Measurements from ENCODE around the gene YTHDC2.

YTHDC2 gene

DNA sequence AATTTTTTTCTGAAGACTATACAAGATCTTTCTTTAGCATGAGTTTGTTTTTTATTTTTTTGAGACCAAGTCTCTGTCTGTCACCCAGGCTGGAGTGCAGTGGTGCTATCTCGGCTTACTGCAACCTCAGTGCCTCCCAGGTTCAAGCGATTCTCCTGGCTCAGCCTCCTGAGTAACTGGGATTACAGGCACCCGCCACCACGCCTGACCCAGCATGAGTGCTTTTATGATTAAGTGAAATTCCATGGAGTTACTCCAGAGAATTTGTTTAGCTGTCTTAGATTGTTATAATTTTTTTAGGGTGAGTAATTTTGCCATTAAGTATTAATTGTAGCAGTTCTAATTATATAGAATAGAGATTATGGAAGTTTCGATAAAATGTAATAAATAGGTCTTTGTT, 14.3 kb downstream of the YTHDC2 start:
- Histone ChIP-seq H3K4me3 (ENCODE audit: control insufficient read depth in 1 of 7, extremely low read depth in 1 of 7, insufficient read depth in 4 of 7, low read depth in 2 of 7, low read length in 6 of 7) (no peak overlapping the region), H3K36me3 (ENCODE audit: control insufficient read depth in 4 of 4, insufficient read depth in 4 of 4, low read length in 3 of 4) (peaks cover 3 to 11% (median 6%) of the 10 kb centered on the region in 4 experiments), H3K9me3 (ENCODE audit: control extremely low read depth in 1 of 5, control insufficient read depth in 4 of 5, insufficient read depth in 2 of 5, low read depth in 1 of 5, low read length in 4 of 5) (peaks cover 3 to 13% (median 6%) of the 10 kb centered on the region in 5 experiments), H3K27ac (ENCODE audit: insufficient read depth in 1 of 2, low read depth in 1 of 2, low read length in 2 of 2, poor library complexity in 1 of 2, severe bottlenecking in 2 of 2) (no peak overlapping the region), H3K4me1 (ENCODE audit: control extremely low read depth in 1 of 4, control insufficient read depth in 4 of 4, insufficient read depth in 4 of 4, low read length in 3 of 4) (peaks cover 11 to 18% (median 15%) of the 10 kb centered on the region in 4 experiments), H3K27me3 (replicated peaks in 2 of 5; ENCODE audit: control insufficient read depth in 4 of 5, insufficient read depth in 5 of 5, low read length in 4 of 5) (no peaks in the 10 kb centered on the region)
- no peak for DNase-seq
- ChIA-PET CTCF (no interaction called here), POLR2A (no interaction called here)
- WGBS (ENCODE audit: insufficient coverage), result 100% methylated on average over 2 of the region's 5 CpGs

DNA sequence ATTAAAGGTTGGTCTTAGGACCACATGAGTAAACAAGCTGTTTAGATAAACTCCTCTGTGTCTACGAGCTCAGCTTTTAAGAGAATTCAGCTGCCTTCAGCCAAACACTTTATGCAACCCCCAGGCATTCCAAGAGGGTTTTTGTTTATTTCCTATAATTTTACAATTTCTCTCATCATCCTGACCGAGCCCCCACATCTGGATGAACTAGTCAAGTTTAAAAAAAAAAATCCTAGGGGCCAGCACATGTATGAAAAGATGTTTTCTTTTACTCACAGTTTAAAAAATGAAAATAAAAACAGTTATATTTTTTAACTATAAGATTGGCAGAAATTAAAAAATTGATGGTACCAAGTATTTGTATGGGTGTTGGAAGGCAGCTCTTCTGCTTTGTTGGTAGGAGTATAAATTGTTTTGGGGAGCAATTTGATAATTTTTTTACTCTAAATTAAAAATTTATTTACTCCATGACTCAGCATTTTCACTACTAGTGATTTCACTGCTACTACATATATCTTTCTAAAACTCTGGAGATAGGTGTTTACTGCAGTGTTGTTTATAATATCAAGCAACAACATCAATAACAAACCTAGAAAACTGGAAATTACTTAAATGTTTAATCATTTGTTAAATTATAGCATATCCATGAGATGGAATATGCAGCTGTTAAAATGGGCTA, 18.1 kb downstream of the YTHDC2 start:
- POLR2A ChIA-PET, result no interaction called here
- peaks cover 6 to 21% (median 12%) of the 10 kb centered on the region in 4 experiments for H3K36me3 ChIP-seq (ENCODE audit: control insufficient read depth in 4 of 4, insufficient read depth in 4 of 4, low read length in 3 of 4)

GRCh38 chr5:113538313-113538712, 24.8 kb downstream of the YTHDC2 start:
- CTCF ChIA-PET, result interaction anchor here (0.6 kb wide), 1 partner anchor 364 kb away, joined by 3 read pairs; no protein-coding TSS in a partner anchor
- H3K27me3 ChIP-seq (replicated peaks in 2 of 5; ENCODE audit: control insufficient read depth in 4 of 5, insufficient read depth in 5 of 5, low read length in 4 of 5), result no peaks in the 10 kb centered on the region
- WGBS (ENCODE audit: insufficient coverage), result 92% methylated on average over 1 of the region's 2 CpGs
- POLR2A ChIA-PET, result no interaction called here
- H3K9me3 ChIP-seq (ENCODE audit: control extremely low read depth in 1 of 5, control insufficient read depth in 4 of 5, insufficient read depth in 2 of 5, low read depth in 1 of 5, low read length in 4 of 5), result no peaks in the 10 kb centered on the region
- H3K4me3 ChIP-seq (ENCODE audit: control insufficient read depth in 1 of 7, extremely low read depth in 1 of 7, insufficient read depth in 4 of 7, low read depth in 2 of 7, low read length in 6 of 7), result no peak overlapping the region
- DNase-seq, result no peak
- H3K4me1 ChIP-seq (ENCODE audit: control extremely low read depth in 1 of 4, control insufficient read depth in 4 of 4, insufficient read depth in 4 of 4, low read length in 3 of 4), result no peaks in the 10 kb centered on the region
- H3K36me3 ChIP-seq (ENCODE audit: control insufficient read depth in 4 of 4, insufficient read depth in 4 of 4, low read length in 3 of 4), result peaks cover 14 to 31% (median 16%) of the 10 kb centered on the region in 4 experiments
- no peak overlapping the region for H3K27ac ChIP-seq (ENCODE audit: insufficient read depth in 1 of 2, low read depth in 1 of 2, low read length in 2 of 2, poor library complexity in 1 of 2, severe bottlenecking in 2 of 2)

More for the DNA sequence above, 18.1 kb downstream of the YTHDC2 start:
- 100% methylated on average over 1 of the region's 2 CpGs for WGBS (ENCODE audit: insufficient coverage)
- DNase-seq, result peak in 2 of 3 donors; percentile 40 to 53
- H3K4me1 ChIP-seq (ENCODE audit: control extremely low read depth in 1 of 4, control insufficient read depth in 4 of 4, insufficient read depth in 4 of 4, low read length in 3 of 4), result no peaks in the 10 kb centered on the region
- no peaks in the 10 kb centered on the region for H3K27me3 ChIP-seq (replicated peaks in 2 of 5; ENCODE audit: control insufficient read depth in 4 of 5, insufficient read depth in 5 of 5, low read length in 4 of 5)
- H3K27ac ChIP-seq (ENCODE audit: insufficient read depth in 1 of 2, low read depth in 1 of 2, low read length in 2 of 2, poor library complexity in 1 of 2, severe bottlenecking in 2 of 2), result no peak overlapping the region
- H3K4me3 ChIP-seq (ENCODE audit: control insufficient read depth in 1 of 7, extremely low read depth in 1 of 7, insufficient read depth in 4 of 7, low read depth in 2 of 7, low read length in 6 of 7), result no peak overlapping the region
- H3K9me3 ChIP-seq (ENCODE audit: control extremely low read depth in 1 of 5, control insufficient read depth in 4 of 5, insufficient read depth in 2 of 5, low read depth in 1 of 5, low read length in 4 of 5), result peaks cover 3 to 13% (median 6%) of the 10 kb centered on the region in 5 experiments
- CTCF ChIA-PET, result no interaction called here

- Histone ChIP-seq H3K36me3 (ENCODE audit: control insufficient read depth in 4 of 4, insufficient read depth in 4 of 4, low read length in 3 of 4) (peaks cover 13 to 34% (median 23%) of the 10 kb centered on the region in 4 experiments), H3K27me3 (replicated peaks in 2 of 5; ENCODE audit: control insufficient read depth in 4 of 5, insufficient read depth in 5 of 5, low read length in 4 of 5) (no peaks in the 10 kb centered on the region), H3K4me3 (ENCODE audit: control insufficient read depth in 1 of 7, extremely low read depth in 1 of 7, insufficient read depth in 4 of 7, low read depth in 2 of 7, low read length in 6 of 7) (no peak overlapping the region), H3K27ac (ENCODE audit: insufficient read depth in 1 of 2, low read depth in 1 of 2, low read length in 2 of 2, poor library complexity in 1 of 2, severe bottlenecking in 2 of 2) (no peak overlapping the region), H3K9me3 (ENCODE audit: control extremely low read depth in 1 of 5, control insufficient read depth in 4 of 5, insufficient read depth in 2 of 5, low read depth in 1 of 5, low read length in 4 of 5) (peaks cover 0 to 1% (median 0%) of the 10 kb centered on the region in 5 experiments), H3K4me1 (ENCODE audit: control extremely low read depth in 1 of 4, control insufficient read depth in 4 of 4, insufficient read depth in 4 of 4, low read length in 3 of 4) (no peaks in the 10 kb centered on the region)
- CTCF ChIA-PET, result no interaction called here
- 100% methylated on average over 2 of the region's 3 CpGs for WGBS (ENCODE audit: insufficient coverage)
- DNase-seq, result no peak
- POLR2A ChIA-PET, result no interaction called here
Measured at GRCh38 chr5:113546703-113547183, 33.2 kb downstream of the YTHDC2 start.

DNA sequence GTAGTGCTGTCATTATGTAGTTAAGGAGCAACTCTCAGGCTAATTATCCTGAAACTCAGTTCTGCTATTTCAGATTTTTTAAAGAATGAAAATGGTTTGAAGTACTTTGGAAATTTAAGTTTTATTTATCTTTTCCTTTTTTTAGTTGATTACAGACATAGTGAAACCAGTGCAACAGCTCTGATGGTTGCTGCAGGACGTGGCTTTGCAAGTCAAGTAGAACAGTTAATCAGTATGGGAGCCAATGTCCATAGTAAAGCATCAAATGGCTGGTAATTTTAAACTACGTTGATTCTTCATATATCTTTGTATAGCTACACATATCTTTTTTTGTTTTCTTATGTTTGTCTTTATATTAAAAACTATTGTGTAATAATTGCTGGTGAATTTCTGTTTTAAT, 34.9 kb downstream of the YTHDC2 start:
- CTCF ChIA-PET, result no interaction called here
- Histone ChIP-seq H3K27ac (ENCODE audit: insufficient read depth in 1 of 2, low read depth in 1 of 2, low read length in 2 of 2, poor library complexity in 1 of 2, severe bottlenecking in 2 of 2) (no peak overlapping the region), H3K4me1 (ENCODE audit: control extremely low read depth in 1 of 4, control insufficient read depth in 4 of 4, insufficient read depth in 4 of 4, low read length in 3 of 4) (no peaks in the 10 kb centered on the region), H3K27me3 (replicated peaks in 2 of 5; ENCODE audit: control insufficient read depth in 4 of 5, insufficient read depth in 5 of 5, low read length in 4 of 5) (no peaks in the 10 kb centered on the region), H3K36me3 (ENCODE audit: control insufficient read depth in 4 of 4, insufficient read depth in 4 of 4, low read length in 3 of 4) (peaks cover 10 to 49% (median 24%) of the 10 kb centered on the region in 4 experiments), H3K4me3 (ENCODE audit: control insufficient read depth in 1 of 7, extremely low read depth in 1 of 7, insufficient read depth in 4 of 7, low read depth in 2 of 7, low read length in 6 of 7) (no peak overlapping the region), H3K9me3 (ENCODE audit: control extremely low read depth in 1 of 5, control insufficient read depth in 4 of 5, insufficient read depth in 2 of 5, low read depth in 1 of 5, low read length in 4 of 5) (peaks cover 0 to 1% (median 0%) of the 10 kb centered on the region in 5 experiments)
- WGBS (ENCODE audit: insufficient coverage), result 100% methylated on average over 1 of the region's 2 CpGs
- no peak for DNase-seq
- POLR2A ChIA-PET, result no interaction called here

GRCh38 chr5:113552137-113552536, 38.6 kb downstream of the YTHDC2 start:
- Histone ChIP-seq H3K9me3 (ENCODE audit: control extremely low read depth in 1 of 5, control insufficient read depth in 4 of 5, insufficient read depth in 2 of 5, low read depth in 1 of 5, low read length in 4 of 5) (peaks cover 0 to 1% (median 0%) of the 10 kb centered on the region in 5 experiments), H3K4me1 (ENCODE audit: control extremely low read depth in 1 of 4, control insufficient read depth in 4 of 4, insufficient read depth in 4 of 4, low read length in 3 of 4) (no peaks in the 10 kb centered on the region), H3K4me3 (ENCODE audit: control insufficient read depth in 1 of 7, extremely low read depth in 1 of 7, insufficient read depth in 4 of 7, low read depth in 2 of 7, low read length in 6 of 7) (no peak overlapping the region), H3K36me3 (ENCODE audit: control insufficient read depth in 4 of 4, insufficient read depth in 4 of 4, low read length in 3 of 4) (peaks cover 6 to 49% (median 22%) of the 10 kb centered on the region in 4 experiments), H3K27ac (ENCODE audit: insufficient read depth in 1 of 2, low read depth in 1 of 2, low read length in 2 of 2, poor library complexity in 1 of 2, severe bottlenecking in 2 of 2) (no peak overlapping the region), H3K27me3 (replicated peaks in 2 of 5; ENCODE audit: control insufficient read depth in 4 of 5, insufficient read depth in 5 of 5, low read length in 4 of 5) (no peaks in the 10 kb centered on the region)
- POLR2A ChIA-PET, result interaction anchor here (0.6 kb wide), 1 partner anchor 543 kb away, joined by 3 read pairs; no protein-coding TSS in a partner anchor
- DNase-seq, result no peak
- CTCF ChIA-PET, result no interaction called here
- WGBS (ENCODE audit: insufficient coverage), result 100% methylated on average over 1 of the region's 1 CpG

DNA sequence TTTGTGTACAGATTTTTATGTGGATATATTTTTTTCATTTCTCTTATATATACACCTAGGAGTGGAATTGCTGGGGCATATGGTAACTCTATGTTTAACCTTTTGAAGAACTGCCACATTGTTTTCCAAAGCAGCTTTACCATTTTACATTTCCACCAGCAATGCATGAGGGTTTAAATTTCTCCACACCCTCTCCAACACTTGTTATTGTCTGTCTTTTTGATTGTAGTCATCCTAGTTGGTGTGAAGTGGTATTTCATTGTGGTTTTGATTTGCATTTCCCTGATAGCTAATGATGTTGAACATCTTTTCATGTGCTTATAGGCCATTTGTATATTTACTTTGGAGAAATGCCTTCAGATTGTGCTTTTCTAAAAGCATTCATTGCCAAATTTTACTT, 39.1 kb downstream of the YTHDC2 start:
- H3K36me3 ChIP-seq (ENCODE audit: control insufficient read depth in 4 of 4, insufficient read depth in 4 of 4, low read length in 3 of 4), result peaks cover 7 to 46% (median 22%) of the 10 kb centered on the region in 4 experiments

More for the DNA sequence above, 39.1 kb downstream of the YTHDC2 start:
- no peaks in the 10 kb centered on the region for H3K4me1 ChIP-seq (ENCODE audit: control extremely low read depth in 1 of 4, control insufficient read depth in 4 of 4, insufficient read depth in 4 of 4, low read length in 3 of 4)
- no peak overlapping the region for H3K27ac ChIP-seq (ENCODE audit: insufficient read depth in 1 of 2, low read depth in 1 of 2, low read length in 2 of 2, poor library complexity in 1 of 2, severe bottlenecking in 2 of 2)
- CTCF ChIA-PET, result no interaction called here
- no peak overlapping the region for H3K4me3 ChIP-seq (ENCODE audit: control insufficient read depth in 1 of 7, extremely low read depth in 1 of 7, insufficient read depth in 4 of 7, low read depth in 2 of 7, low read length in 6 of 7)
- DNase-seq, result no peak
- peaks cover 0 to 1% (median 0%) of the 10 kb centered on the region in 5 experiments for H3K9me3 ChIP-seq (ENCODE audit: control extremely low read depth in 1 of 5, control insufficient read depth in 4 of 5, insufficient read depth in 2 of 5, low read depth in 1 of 5, low read length in 4 of 5)
- no peaks in the 10 kb centered on the region for H3K27me3 ChIP-seq (replicated peaks in 2 of 5; ENCODE audit: control insufficient read depth in 4 of 5, insufficient read depth in 5 of 5, low read length in 4 of 5)
- POLR2A ChIA-PET, result interaction anchor here (0.6 kb wide), 1 partner anchor 543 kb away, joined by 3 read pairs; no protein-coding TSS in a partner anchor

Measured in common myeloid progenitor, CD34-positive (primary cell).